Vagina (tissue), 2 donors: ENCODE measurements around the gene CHIC1. TPM values are rescaled to one million over a fixed set of nuclear protein-coding genes. Genes with fewer than 3 reads are reported as not detected.
"Not testable (repeated sequence)": the region's sequence is repeated elsewhere in the genome, so short reads cannot be mapped to it uniquely, and the experiment has no call there.

ENCODE experiments used
- DNase-seq, 2 donors: peaks; one replicate each; pipeline ENCODE4 v3.0.0-alpha.2; 2017; ENCODE audit errors: extremely low spot score in 2 of 2
- H3K27ac ChIP-seq: fragments of 200-600 bp; sonication (generic); one replicate; pipeline ENCODE4 v1.5.1; 2019
- H3K27me3 ChIP-seq: fragments of 200-600 bp; sonication (generic); one replicate; pipeline ENCODE4 v1.5.1; 2019
- H3K36me3 ChIP-seq, 2 donors: fragments of 200-600 bp; sonication (generic); one replicate each; pipeline ENCODE4 v1.5.1; 2017 to 2019
- H3K4me1 ChIP-seq: fragments of 200-600 bp; sonication (generic); one replicate; pipeline ENCODE4 v1.5.1; 2019
- H3K4me3 ChIP-seq, 2 donors: fragments of 200-600 bp; sonication (generic); 1 replicate in 1 of 2; 2 replicates in 1 of 2; pipeline ENCODE4 v1.5.1; 2016 to 2019
- H3K9me3 ChIP-seq: fragments of 200-600 bp; sonication (generic); one replicate; pipeline ENCODE4 v1.5.1; 2019
- POLR2A ChIP-seq, 2 donors: fragments of 450-650 bp; IDR thresholded peaks; one replicate each; pipeline ENCODE4 v1.6.1; 2017; ENCODE audit warnings: antibody characterized with exemption in 2 of 2, mild to moderate bottlenecking in 2 of 2, moderate library complexity in 2 of 2
- POLR2AphosphoS5 ChIP-seq, 2 donors: sonication (generic); formaldehyde crosslinking; IDR thresholded peaks; one replicate each; pipeline ENCODE4 v1.9.0; 2017; ENCODE audit warnings: antibody characterized with exemption in 2 of 2, mild to moderate bottlenecking in 2 of 2, low read depth in 1 of 2; ENCODE audit not compliant: insufficient read depth in 1 of 2
- intact Hi-C: fragments of 100-400 bp; cut with DNase I; formaldehyde crosslinking; loops from one replicate; pipeline ENCODE4 v1.15.1; 2023
- total RNA-seq: library from RNA; depleted of rRNA; stranded (reverse); fragments of >200 nt; gene quantifications from one replicate; pipeline ENCODE4 v1.2.3, GENCODE V29; 2016
- TF ChIP-seq, protein P1 (sequence below), 3 experiments: fragments of 450-650 bp in 2 of 3; fragments of 200-600 bp in 1 of 3; sonication (generic) in 1 of 3; IDR thresholded peaks; one replicate each; pipeline ENCODE4 v1.5.1; 2017 to 2019; ENCODE audit warnings: antibody characterized with exemption in 3 of 3, mild to moderate bottlenecking in 2 of 3, moderate library complexity in 2 of 3

The CHIC1 gene
- 9.1 TPM for total RNA-seq

- Histone ChIP-seq H3K36me3 (no peaks in the 10 kb centered on the region), H3K9me3 (no peaks in the 10 kb centered on the region), H3K4me1 (no peaks in the 10 kb centered on the region), H3K27me3 (no peaks in the 10 kb centered on the region), H3K4me3 (peak within 1 kb of the TSS; percentile 46 to 54), H3K27ac (peak within 1 kb of the TSS; percentile 83)
- DNase-seq = no peak
- intact Hi-C loops = no loop called here
- no peak for TF ChIP-seq POLR2A (IDR thresholded peaks at IDR 0.05)
- TF ChIP-seq, protein P1, sequence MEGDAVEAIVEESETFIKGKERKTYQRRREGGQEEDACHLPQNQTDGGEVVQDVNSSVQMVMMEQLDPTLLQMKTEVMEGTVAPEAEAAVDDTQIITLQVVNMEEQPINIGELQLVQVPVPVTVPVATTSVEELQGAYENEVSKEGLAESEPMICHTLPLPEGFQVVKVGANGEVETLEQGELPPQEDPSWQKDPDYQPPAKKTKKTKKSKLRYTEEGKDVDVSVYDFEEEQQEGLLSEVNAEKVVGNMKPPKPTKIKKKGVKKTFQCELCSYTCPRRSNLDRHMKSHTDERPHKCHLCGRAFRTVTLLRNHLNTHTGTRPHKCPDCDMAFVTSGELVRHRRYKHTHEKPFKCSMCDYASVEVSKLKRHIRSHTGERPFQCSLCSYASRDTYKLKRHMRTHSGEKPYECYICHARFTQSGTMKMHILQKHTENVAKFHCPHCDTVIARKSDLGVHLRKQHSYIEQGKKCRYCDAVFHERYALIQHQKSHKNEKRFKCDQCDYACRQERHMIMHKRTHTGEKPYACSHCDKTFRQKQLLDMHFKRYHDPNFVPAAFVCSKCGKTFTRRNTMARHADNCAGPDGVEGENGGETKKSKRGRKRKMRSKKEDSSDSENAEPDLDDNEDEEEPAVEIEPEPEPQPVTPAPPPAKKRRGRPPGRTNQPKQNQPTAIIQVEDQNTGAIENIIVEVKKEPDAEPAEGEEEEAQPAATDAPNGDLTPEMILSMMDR (IDR thresholded peaks at IDR 0.05) = no peak
- peak in 1 of 2 donors; percentile 50 for TF ChIP-seq POLR2AphosphoS5 (IDR thresholded peaks at IDR 0.05; ENCODE audit: insufficient read depth in 1 of 2, low read depth in 1 of 2)
These were observed at the start of gene CHIC1 for GRCh38 chrX:73562984-73563737. Gene CHIC1 (plus strand): TSS chrX:73563197. CDS start chrX:73563285, 88 bp downstream.

- H3K27me3 ChIP-seq, H3K4me3 ChIP-seq, H3K36me3 ChIP-seq, H3K4me1 ChIP-seq, H3K9me3 ChIP-seq, H3K27ac ChIP-seq, intact Hi-C loops, DNase-seq: not testable (repeated sequence)
These were observed 40.2 kb upstream of the CHIC1 start for GRCh38 chrX:73522823-73523222.

DNA sequence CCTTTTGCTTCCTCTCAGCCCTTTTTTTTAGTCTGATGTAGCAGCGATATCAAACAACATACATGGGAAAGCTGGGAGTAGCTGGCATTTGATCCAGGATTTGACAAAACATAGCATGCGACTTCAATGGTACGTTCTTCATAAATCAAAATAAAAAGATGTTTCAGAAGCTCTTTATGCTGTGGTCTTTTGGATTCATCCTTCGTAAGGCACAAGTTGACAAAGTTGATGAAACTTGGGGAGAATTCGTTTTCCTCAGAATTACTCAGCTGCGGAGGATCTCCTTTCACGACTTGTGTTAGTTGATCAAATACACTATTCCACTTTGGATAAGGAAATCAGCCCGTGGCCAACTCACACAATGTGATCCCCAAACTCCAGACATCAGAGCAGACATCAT lies 38.1 kb upstream of the CHIC1 start:
- H3K27me3 ChIP-seq = no peaks in the 10 kb centered on the region
- no peak for DNase-seq
- TF ChIP-seq POLR2A (IDR thresholded peaks at IDR 0.05) (no peak), POLR2AphosphoS5 (IDR thresholded peaks at IDR 0.05; ENCODE audit: insufficient read depth in 1 of 2, low read depth in 1 of 2) (no peak)
- TF ChIP-seq, protein P1 (IDR thresholded peaks at IDR 0.05) = no peak
- H3K9me3 ChIP-seq = no peaks in the 10 kb centered on the region
- no peaks in the 10 kb centered on the region for H3K4me1 ChIP-seq
- no peak overlapping the region for H3K27ac ChIP-seq
- no peaks in the 10 kb centered on the region for H3K36me3 ChIP-seq
- no peak overlapping the region for H3K4me3 ChIP-seq
- intact Hi-C loops = no loop called here

DNA sequence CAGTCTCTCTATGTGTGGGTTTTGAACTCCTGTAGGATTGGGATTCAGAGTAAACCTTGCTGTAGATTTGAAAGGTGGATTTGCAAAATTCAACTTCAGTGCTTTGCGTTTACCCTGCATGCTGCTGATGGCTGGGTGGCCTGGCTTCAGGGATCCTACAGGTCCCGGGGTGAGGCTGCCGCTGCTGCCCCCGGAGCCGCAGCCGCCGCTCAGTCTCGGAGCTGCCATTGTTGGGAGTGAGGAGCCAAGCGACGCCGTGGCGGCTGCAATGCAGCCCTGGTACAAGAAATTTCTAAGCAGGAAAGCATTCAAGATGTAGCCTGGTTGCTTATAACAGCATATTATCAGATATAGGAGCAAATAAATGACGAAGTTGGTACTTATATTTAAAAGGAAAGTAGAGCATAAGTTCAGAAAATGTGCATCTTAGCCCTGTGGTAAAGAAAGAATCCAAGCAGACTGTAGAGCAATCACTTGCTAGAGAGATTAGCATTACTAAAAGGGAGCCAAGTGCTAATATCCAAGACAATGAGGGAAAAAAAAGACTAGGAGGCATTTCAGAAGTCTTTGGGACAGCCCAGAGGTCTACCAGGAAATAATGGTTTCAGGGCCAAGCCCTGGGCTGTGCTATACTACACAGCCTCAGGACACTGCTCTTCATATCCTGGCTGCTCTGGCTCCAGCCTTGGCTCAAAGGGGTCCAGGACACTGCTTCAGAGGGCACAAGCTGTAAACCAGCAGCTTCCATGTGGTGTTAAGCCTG lies 36.9 kb upstream of the CHIC1 start:
- DNase-seq = no peak
- Histone ChIP-seq H3K36me3 (no peaks in the 10 kb centered on the region), H3K4me3 (no peak overlapping the region), H3K4me1 (no peaks in the 10 kb centered on the region), H3K27ac (no peak overlapping the region), H3K27me3 (no peaks in the 10 kb centered on the region), H3K9me3 (no peaks in the 10 kb centered on the region)
- no peak for TF ChIP-seq POLR2A (IDR thresholded peaks at IDR 0.05)
- TF ChIP-seq, protein P1 (IDR thresholded peaks at IDR 0.05) = no peak
- TF ChIP-seq POLR2AphosphoS5 (IDR thresholded peaks at IDR 0.05; ENCODE audit: insufficient read depth in 1 of 2, low read depth in 1 of 2) = no peak
- intact Hi-C loops = no loop called here

GRCh38 chrX:73531655-73532054 lies 31.3 kb upstream of the CHIC1 start:
- H3K36me3 ChIP-seq, H3K4me1 ChIP-seq, H3K4me3 ChIP-seq, DNase-seq, H3K27ac ChIP-seq, intact Hi-C loops, H3K9me3 ChIP-seq, H3K27me3 ChIP-seq: not testable (repeated sequence)

GRCh38 chrX:73556159-73556558 lies 6.8 kb upstream of the CHIC1 start:
- no peaks in the 10 kb centered on the region for H3K4me1 ChIP-seq
- no peak overlapping the region for H3K4me3 ChIP-seq
- intact Hi-C loops = no loop called here
- no peak overlapping the region for H3K27ac ChIP-seq
- no peak for TF ChIP-seq POLR2AphosphoS5 (IDR thresholded peaks at IDR 0.05; ENCODE audit: insufficient read depth in 1 of 2, low read depth in 1 of 2)
- TF ChIP-seq, protein P1 (IDR thresholded peaks at IDR 0.05) = no peak
- TF ChIP-seq POLR2A (IDR thresholded peaks at IDR 0.05) = no peak
- no peaks in the 10 kb centered on the region for H3K9me3 ChIP-seq
- H3K36me3 ChIP-seq = no peaks in the 10 kb centered on the region
- H3K27me3 ChIP-seq = no peaks in the 10 kb centered on the region
- DNase-seq = no peak
